HepG2 (cell line): ENCODE data around the gene RGL3. TPM values are rescaled to one million over a fixed set of nuclear protein-coding genes. Genes with fewer than 3 reads are reported as not detected.

ENCODE experiments used
- BCL6 ChIP-seq: IDR thresholded peaks from 2 replicates; pipeline ENCODE4 v1.6.1; 2016; ENCODE audit warnings: missing genetic modification reagents, missing compliant biosample characterization
- HNF4G ChIP-seq, 2 experiments: sonication (generic) in 1 of 2; formaldehyde crosslinking in 1 of 2; IDR thresholded peaks; 2 replicates each; pipeline versions ENCODE4 v1.4.0 to v1.6.1; 2011 to 2020; ENCODE audit warnings: borderline replicate concordance in 2 of 2, low read depth in 2 of 2, mild to moderate bottlenecking in 2 of 2, low read length in 1 of 2, missing genetic modification reagents in 1 of 2, moderate library complexity in 1 of 2
- KLF15 ChIP-seq: sonication (generic); formaldehyde crosslinking; IDR thresholded peaks from 2 replicates; pipeline ENCODE4 v1.8.1; 2023; ENCODE audit warnings: borderline replicate concordance, mild to moderate bottlenecking, inconsistent platforms, missing genetic modification reagents, mixed read lengths
- NAIF1 ChIP-seq: sonication (generic); formaldehyde crosslinking; IDR thresholded peaks from 2 replicates; pipeline ENCODE4 v1.5.0; 2020; ENCODE audit warnings: mild to moderate bottlenecking, missing genetic modification reagents, borderline replicate concordance
- NCOA2 ChIP-seq: sonication (generic); formaldehyde crosslinking; IDR thresholded peaks from 2 replicates; pipeline ENCODE4 v1.8.0; 2022; ENCODE audit warnings: inconsistent platforms
- SMAD3 ChIP-seq: sonication (generic); formaldehyde crosslinking; IDR thresholded peaks from 2 replicates; pipeline ENCODE4 v1.4.0; 2020; ENCODE audit warnings: missing genetic modification reagents
- ZBTB38 ChIP-seq: sonication (generic); formaldehyde crosslinking; IDR thresholded peaks from 2 replicates; pipeline ENCODE4 v1.5.1; 2020; ENCODE audit warnings: mild to moderate bottlenecking, missing genetic modification reagents
- ZBTB42 ChIP-seq: sonication (generic); formaldehyde crosslinking; IDR thresholded peaks from 2 replicates; pipeline ENCODE4 v1.5.0; 2020; ENCODE audit warnings: mild to moderate bottlenecking, missing genetic modification reagents
- ZNF354B ChIP-seq: sonication (generic); formaldehyde crosslinking; IDR thresholded peaks from 2 replicates; pipeline ENCODE4 v1.8.0; 2022; ENCODE audit warnings: mild to moderate bottlenecking, missing genetic modification reagents
- ZNF607 ChIP-seq: sonication (generic); formaldehyde crosslinking; IDR thresholded peaks from 2 replicates; pipeline ENCODE4 v1.5.1; 2020; ENCODE audit warnings: missing genetic modification reagents, mild to moderate bottlenecking, borderline replicate concordance
- ZNF709 ChIP-seq: sonication (generic); formaldehyde crosslinking; IDR thresholded peaks from 2 replicates; pipeline ENCODE4 v1.5.0; 2020; ENCODE audit warnings: mild to moderate bottlenecking, missing genetic modification reagents
- ZNF720 ChIP-seq: sonication (generic); formaldehyde crosslinking; IDR thresholded peaks from 2 replicates; pipeline ENCODE4 v1.4.0; 2020; ENCODE audit warnings: missing genetic modification reagents
- ZNF792 ChIP-seq: IDR thresholded peaks from 2 replicates; pipeline ENCODE4 v1.6.1; 2016
- polyA plus RNA-seq, 8 experiments: library from polyadenylated mRNA; depleted of rRNA in 3 of 8; stranded (reverse) in 7 of 8; unstranded in 1 of 8; fragments of >200 nt; fragmentation: Illumina TruSeq in 4 of 8; extraction: Trizol in 4 of 8; gene quantifications; 2 replicates each; pipeline versions ENCODE4 v1.2.1 to v1.2.3, GENCODE V29; 2011 to 2016; ENCODE audit warnings: low read depth in 4 of 8, missing spikeins in 1 of 8, mixed read lengths in 1 of 8; ENCODE audit not compliant: insufficient read depth in 1 of 8
- total RNA-seq, 5 experiments: library from RNA; depleted of rRNA; stranded (reverse); fragments of >200 nt; fragmentation: Illumina TruSeq; extraction: Trizol; gene quantifications; 2 replicates each; pipeline ENCODE4 v1.2.3, GENCODE V29; 2016; ENCODE audit warnings: low read depth in 1 of 5
- TF ChIP-seq, protein P1 (sequence below): IDR thresholded peaks from 2 replicates; pipeline ENCODE4 v1.6.1; 2016; ENCODE audit warnings: low read depth, control low read depth
- TF ChIP-seq, protein P2 (sequence below): sonication (generic); formaldehyde crosslinking; IDR thresholded peaks from 2 replicates; pipeline ENCODE4 v1.4.0; 2020; ENCODE audit warnings: missing genetic modification reagents
- TF ChIP-seq, protein P3 (sequence below): IDR thresholded peaks from 2 replicates; pipeline ENCODE4 v1.6.1; 2016; ENCODE audit warnings: mild to moderate bottlenecking
- TF ChIP-seq, protein P4 (sequence below), 2 experiments: sonication (generic) in 1 of 2; formaldehyde crosslinking in 1 of 2; IDR thresholded peaks; 2 replicates each; pipeline versions ENCODE4 v1.6.1 to v1.9.0; 2014 to 2022; ENCODE audit warnings: antibody characterized with exemption in 1 of 2, borderline replicate concordance in 1 of 2, inconsistent platforms in 1 of 2, low read depth in 1 of 2, missing genetic modification reagents in 1 of 2

Gene RGL3
- total and polyA plus RNA-seq, 2 of the 13 experiments (the other 11 are each of a cell fraction or from before 2014, with no cell fraction given) = 4.2 to 7.6 TPM

DNA sequence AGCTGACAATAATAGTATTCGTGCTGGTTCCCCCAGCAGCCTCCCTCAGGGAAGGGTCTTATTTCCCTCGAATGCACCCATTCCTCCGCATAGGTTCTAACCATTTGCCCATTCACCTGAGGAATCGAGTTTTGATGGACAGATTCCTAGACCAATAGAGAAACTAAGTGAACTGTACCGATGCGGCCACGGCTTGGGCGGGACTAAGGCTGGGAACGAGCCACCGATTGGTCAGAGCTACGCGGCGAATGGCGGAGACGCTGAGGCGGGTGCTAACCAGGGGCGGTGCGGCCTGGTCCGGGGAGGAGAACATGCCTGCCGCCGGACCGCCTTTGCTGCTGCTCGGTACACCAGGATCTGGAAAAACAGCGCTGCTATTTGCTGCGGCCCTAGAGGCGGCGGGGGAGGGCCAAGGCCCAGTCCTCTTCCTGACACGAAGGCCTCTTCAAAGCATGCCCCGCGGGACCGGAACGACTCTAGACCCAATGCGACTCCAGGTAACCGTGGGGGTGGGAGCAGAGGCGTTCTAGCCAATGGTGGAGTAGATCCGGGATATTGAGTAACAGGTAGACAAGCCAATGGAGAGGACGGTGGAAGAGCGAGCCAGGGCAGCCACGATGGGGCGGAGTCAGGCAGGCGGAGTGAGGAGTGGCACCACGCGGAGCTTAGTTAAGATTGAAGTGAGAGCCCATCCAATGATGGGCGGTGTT lies 44.5 kb downstream of the RGL3 start, which contains the start of gene SWSAP1 (continued):
- TF ChIP-seq, protein P1, sequence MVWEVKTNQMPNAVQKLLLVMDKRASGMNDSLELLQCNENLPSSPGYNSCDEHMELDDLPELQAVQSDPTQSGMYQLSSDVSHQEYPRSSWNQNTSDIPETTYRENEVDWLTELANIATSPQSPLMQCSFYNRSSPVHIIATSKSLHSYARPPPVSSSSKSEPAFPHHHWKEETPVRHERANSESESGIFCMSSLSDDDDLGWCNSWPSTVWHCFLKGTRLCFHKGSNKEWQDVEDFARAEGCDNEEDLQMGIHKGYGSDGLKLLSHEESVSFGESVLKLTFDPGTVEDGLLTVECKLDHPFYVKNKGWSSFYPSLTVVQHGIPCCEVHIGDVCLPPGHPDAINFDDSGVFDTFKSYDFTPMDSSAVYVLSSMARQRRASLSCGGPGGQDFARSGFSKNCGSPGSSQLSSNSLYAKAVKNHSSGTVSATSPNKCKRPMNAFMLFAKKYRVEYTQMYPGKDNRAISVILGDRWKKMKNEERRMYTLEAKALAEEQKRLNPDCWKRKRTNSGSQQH (CRISPR knock-in tag) = peak; percentile 53; the same call in 1 of the 2 replicates
- no peak for TF ChIP-seq ZNF354B (CRISPR knock-in tag)
- peak; percentile 58; the same call in 1 of the 2 replicates for TF ChIP-seq ZNF792 (CRISPR knock-in tag)
- TF ChIP-seq ZNF709 = peak; percentile 84; the same call in 1 of the 2 replicates
- TF ChIP-seq NAIF1 (CRISPR knock-in tag) = no peak
- no peak for TF ChIP-seq HNF4G (IDR thresholded peaks at IDR 0.05; ENCODE audit: borderline replicate concordance, low read depth, low read length)
- no peak for TF ChIP-seq HNF4G (CRISPR knock-in tag; IDR thresholded peaks at IDR 0.05; ENCODE audit: borderline replicate concordance, low read depth)
- TF ChIP-seq BCL6 (CRISPR knock-in tag) = no peak; the same call in 1 of the 2 replicates
- TF ChIP-seq KLF15 (CRISPR knock-in tag) = peak; percentile 66; the same call in 1 of the 2 replicates
- TF ChIP-seq, protein P2, sequence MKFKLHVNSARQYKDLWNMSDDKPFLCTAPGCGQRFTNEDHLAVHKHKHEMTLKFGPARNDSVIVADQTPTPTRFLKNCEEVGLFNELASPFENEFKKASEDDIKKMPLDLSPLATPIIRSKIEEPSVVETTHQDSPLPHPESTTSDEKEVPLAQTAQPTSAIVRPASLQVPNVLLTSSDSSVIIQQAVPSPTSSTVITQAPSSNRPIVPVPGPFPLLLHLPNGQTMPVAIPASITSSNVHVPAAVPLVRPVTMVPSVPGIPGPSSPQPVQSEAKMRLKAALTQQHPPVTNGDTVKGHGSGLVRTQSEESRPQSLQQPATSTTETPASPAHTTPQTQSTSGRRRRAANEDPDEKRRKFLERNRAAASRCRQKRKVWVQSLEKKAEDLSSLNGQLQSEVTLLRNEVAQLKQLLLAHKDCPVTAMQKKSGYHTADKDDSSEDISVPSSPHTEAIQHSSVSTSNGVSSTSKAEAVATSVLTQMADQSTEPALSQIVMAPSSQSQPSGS (CRISPR knock-in tag) = peak; percentile 39; the same call in 1 of the 2 replicates
- TF ChIP-seq ZNF607 (CRISPR knock-in tag) = peak; percentile 78; the same call in 1 of the 2 replicates
- TF ChIP-seq, protein P3, sequence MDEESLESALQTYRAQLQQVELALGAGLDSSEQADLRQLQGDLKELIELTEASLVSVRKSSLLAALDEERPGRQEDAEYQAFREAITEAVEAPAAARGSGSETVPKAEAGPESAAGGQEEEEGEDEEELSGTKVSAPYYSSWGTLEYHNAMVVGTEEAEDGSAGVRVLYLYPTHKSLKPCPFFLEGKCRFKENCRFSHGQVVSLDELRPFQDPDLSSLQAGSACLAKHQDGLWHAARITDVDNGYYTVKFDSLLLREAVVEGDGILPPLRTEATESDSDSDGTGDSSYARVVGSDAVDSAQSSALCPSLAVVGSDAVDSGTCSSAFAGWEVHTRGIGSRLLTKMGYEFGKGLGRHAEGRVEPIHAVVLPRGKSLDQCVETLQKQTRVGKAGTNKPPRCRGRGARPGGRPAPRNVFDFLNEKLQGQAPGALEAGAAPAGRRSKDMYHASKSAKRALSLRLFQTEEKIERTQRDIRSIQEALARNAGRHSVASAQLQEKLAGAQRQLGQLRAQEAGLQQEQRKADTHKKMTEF (CRISPR knock-in tag) = peak; percentile 90
- TF ChIP-seq, protein P4, sequence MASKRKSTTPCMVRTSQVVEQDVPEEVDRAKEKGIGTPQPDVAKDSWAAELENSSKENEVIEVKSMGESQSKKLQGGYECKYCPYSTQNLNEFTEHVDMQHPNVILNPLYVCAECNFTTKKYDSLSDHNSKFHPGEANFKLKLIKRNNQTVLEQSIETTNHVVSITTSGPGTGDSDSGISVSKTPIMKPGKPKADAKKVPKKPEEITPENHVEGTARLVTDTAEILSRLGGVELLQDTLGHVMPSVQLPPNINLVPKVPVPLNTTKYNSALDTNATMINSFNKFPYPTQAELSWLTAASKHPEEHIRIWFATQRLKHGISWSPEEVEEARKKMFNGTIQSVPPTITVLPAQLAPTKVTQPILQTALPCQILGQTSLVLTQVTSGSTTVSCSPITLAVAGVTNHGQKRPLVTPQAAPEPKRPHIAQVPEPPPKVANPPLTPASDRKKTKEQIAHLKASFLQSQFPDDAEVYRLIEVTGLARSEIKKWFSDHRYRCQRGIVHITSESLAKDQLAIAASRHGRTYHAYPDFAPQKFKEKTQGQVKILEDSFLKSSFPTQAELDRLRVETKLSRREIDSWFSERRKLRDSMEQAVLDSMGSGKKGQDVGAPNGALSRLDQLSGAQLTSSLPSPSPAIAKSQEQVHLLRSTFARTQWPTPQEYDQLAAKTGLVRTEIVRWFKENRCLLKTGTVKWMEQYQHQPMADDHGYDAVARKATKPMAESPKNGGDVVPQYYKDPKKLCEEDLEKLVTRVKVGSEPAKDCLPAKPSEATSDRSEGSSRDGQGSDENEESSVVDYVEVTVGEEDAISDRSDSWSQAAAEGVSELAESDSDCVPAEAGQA (IDR thresholded peaks at IDR 0.05; ENCODE audit: low read depth) = no peak; the same call in 1 of the 2 replicates
- TF ChIP-seq, protein P4 (CRISPR knock-in tag; IDR thresholded peaks at IDR 0.05; ENCODE audit: borderline replicate concordance) = no peak
- TF ChIP-seq SMAD3 (CRISPR knock-in tag) = peak; percentile 68
- TF ChIP-seq ZBTB42 (CRISPR knock-in tag) = 0 out of 2 replicates have a peak, but pooled peaks have one; percentile 71
- TF ChIP-seq ZNF720 = 0 out of 2 replicates have a peak, but pooled peaks have one; percentile 49
- TF ChIP-seq NCOA2 (CRISPR knock-in tag) = peak; percentile 22; the same call in 1 of the 2 replicates
- no peak; the same call in 1 of the 2 replicates for TF ChIP-seq ZBTB38
